PC-3 (cell line): ENCODE measurements around the gene RAB26. TPM values are rescaled to one million over a fixed set of nuclear protein-coding genes. Genes with fewer than 3 reads are reported as not detected.

ENCODE experiments used
- ATAC-seq: fragments of 200-7000 bp; cut with Tn5 transposase; 2 replicates; pipeline ENCODE4 v1.9.1; 2020; ENCODE audit warnings: mild to moderate bottlenecking, moderate library complexity
- BruUV-seq: library from RNA; stranded (reverse); fragments of 400-500 nt; replicated peaks from 2 replicates; lab custom pipeline; 2021; lab: Mats Ljungman, UMichigan
- CTCF ChIA-PET: fragments of 300-600 bp; sonication (Branson Sonifier 250); formaldehyde crosslinking; loops from one replicate; lab custom pipeline; 2022; ENCODE audit warnings: antibody characterized with exemption; lab: Charles Lee
- POLR2A ChIA-PET: fragments of 300-600 bp; sonication (Branson Sonifier 250); formaldehyde crosslinking; loops from one replicate; lab custom pipeline; 2022; ENCODE audit warnings: antibody characterized with exemption; ENCODE audit not compliant: unreplicated experiment; lab: Charles Lee
- DNase-seq: peaks from one replicate; pipeline ENCODE4 v3.0.0-alpha.2; 2015
- H2AFZ ChIP-seq: fragments of 300-600 bp; sonication (generic); 2 replicates; pipeline ENCODE4 v1.6.0; 2016; ENCODE audit warnings: antibody characterized with exemption, low read length
- H3F3A ChIP-seq: fragments of 300-600 bp; sonication (generic); one replicate; pipeline ENCODE4 v1.6.0; 2017; ENCODE audit warnings: antibody characterized with exemption, low read length, control low read depth, mild to moderate bottlenecking; ENCODE audit not compliant: unreplicated experiment
- H3K27ac ChIP-seq: fragments of 300-600 bp; sonication (generic); 2 replicates; pipeline ENCODE4 v1.5.1; 2016; ENCODE audit warnings: mild to moderate bottlenecking, low read length
- H3K27me3 ChIP-seq: fragments of 300-600 bp; sonication (generic); 2 replicates; pipeline ENCODE4 v1.6.1; 2016; ENCODE audit warnings: low read length, mixed read lengths
- H3K36me3 ChIP-seq: fragments of 300-600 bp; sonication (generic); 2 replicates; pipeline ENCODE4 v1.6.1; 2016; ENCODE audit warnings: low read depth, mixed run types, low read length, mixed read lengths
- H3K4me1 ChIP-seq: fragments of 300-600 bp; sonication (generic); 2 replicates; pipeline ENCODE4 v1.5.1; 2016; ENCODE audit warnings: low read length; ENCODE audit not compliant: insufficient read depth
- H3K4me2 ChIP-seq: fragments of 300-600 bp; sonication (generic); 2 replicates; pipeline ENCODE4 v1.6.0; 2016; ENCODE audit warnings: low read length
- H3K4me3 ChIP-seq: fragments of 300-600 bp; sonication (generic); 2 replicates; pipeline ENCODE4 v1.5.1; 2016; ENCODE audit warnings: mild to moderate bottlenecking, low read length, mixed read lengths
- H3K79me2 ChIP-seq: fragments of 300-600 bp; sonication (generic); 2 replicates; pipeline ENCODE4 v1.6.1; 2017; ENCODE audit warnings: low read length, mixed read lengths
- H3K9ac ChIP-seq: fragments of 300-600 bp; sonication (generic); 2 replicates; pipeline ENCODE4 v1.6.0; 2016; ENCODE audit warnings: mild to moderate bottlenecking, low read length
- H3K9me2 ChIP-seq: fragments of 300-600 bp; sonication (generic); replicated peaks from 2 replicates; pipeline ENCODE4 v1.6.1; 2016; ENCODE audit warnings: mixed run types, low read length, mixed read lengths
- H3K9me3 ChIP-seq: fragments of 300-600 bp; sonication (generic); 2 replicates; pipeline ENCODE4 v1.6.1; 2016; ENCODE audit warnings: low read length, mixed read lengths
- H4K20me1 ChIP-seq: fragments of 300-600 bp; sonication (generic); 2 replicates; pipeline ENCODE4 v1.6.1; 2016; ENCODE audit warnings: low read length, mixed read lengths
- CTCF ChIP-seq: fragments of 300-600 bp; sonication (generic); conservative IDR thresholded peaks from 2 replicates; pipeline ENCODE4 v1.5.1; 2017; ENCODE audit warnings: antibody characterized with exemption, low read depth, mild to moderate bottlenecking, low read length
- EZH2 ChIP-seq: fragments of 300-600 bp; sonication (generic); IDR thresholded peaks from one replicate; pipeline ENCODE4 v1.6.1; 2017; ENCODE audit warnings: antibody characterized with exemption, mild to moderate bottlenecking, low read length; ENCODE audit not compliant: unreplicated experiment
- EZH2phosphoT487 ChIP-seq: fragments of 300-600 bp; sonication (generic); IDR thresholded peaks from 2 replicates; pipeline ENCODE4 v1.6.1; 2018; ENCODE audit warnings: mild to moderate bottlenecking, antibody characterized with exemption, low read length, borderline replicate concordance
- intact Hi-C: fragments of 100-400 bp; cut with micrococcal nuclease; formaldehyde crosslinking; loops from 2 replicates; pipeline ENCODE4 v1.9.0; 2023
- total RNA-seq: library from RNA; depleted of rRNA; stranded (reverse); fragments of >200 nt; gene quantifications from 2 replicates; pipeline ENCODE4 v1.2.3, GENCODE V29; 2014

The RAB26 gene
- total RNA-seq, 1 experiment from 2014 or later, result 5.6 TPM

- H3K36me3 ChIP-seq, result no peaks in the 10 kb centered on the region
- no peaks in the 10 kb centered on the region for H3K27me3 ChIP-seq
- BruUV-seq, result no TSS peak
- POLR2A ChIA-PET, result no interaction called here
- H3K4me3 ChIP-seq, result no peak overlapping the region
- peaks cover 31% of the 10 kb centered on the region for H3K4me1 ChIP-seq
- H3F3A ChIP-seq, result no peaks in the 10 kb centered on the region
- H3K9ac ChIP-seq, result no peak overlapping the region
- H3K9me3 ChIP-seq, result no peaks in the 10 kb centered on the region
- H3K79me2 ChIP-seq, result peaks cover 63% of the 10 kb centered on the region
- TF ChIP-seq EZH2phosphoT487 (no peak), CTCF (no peak), EZH2 (no peak)
- intact Hi-C loops, result no loop called here
- H4K20me1 ChIP-seq, result no peaks in the 10 kb centered on the region
- CTCF ChIA-PET, result no interaction called here
- ATAC-seq, result no peak
- H3K4me2 ChIP-seq, result no peak overlapping the region
- no peaks in the 10 kb centered on the region for H3K9me2 ChIP-seq
- H3K27ac ChIP-seq, result no peak overlapping the region
- DNase-seq, result no peak
- H2AFZ ChIP-seq, result no peak overlapping the region
Observed at GRCh38 chr16:2160915-2161551, 12.6 kb downstream of the RAB26 start.

- peaks cover 54% of the 10 kb centered on the region for H3K79me2 ChIP-seq
Observed at GRCh38 chr16:2161911-2162310, 13.5 kb downstream of the RAB26 start.

More at GRCh38 chr16:2161911-2162310, 13.5 kb downstream of the RAB26 start:
- H2AFZ ChIP-seq, result no peak overlapping the region
- no peak for DNase-seq
- ChIA-PET POLR2A (no interaction called here), CTCF (interaction anchor here (0.5 kb wide), 1 partner anchor 60 kb away, joined by 3 read pairs; no protein-coding TSS in a partner anchor)
- H3K9me2 ChIP-seq, result no peaks in the 10 kb centered on the region
- H3K27me3 ChIP-seq, result no peaks in the 10 kb centered on the region
- no peak for ATAC-seq
- no peak overlapping the region for H3K4me3 ChIP-seq
- intact Hi-C loops, result no loop called here
- H3K4me2 ChIP-seq, result peak overlapping the region; percentile 73; the same call in 1 of the 2 replicates
- H3K36me3 ChIP-seq, result no peaks in the 10 kb centered on the region
- H3K4me1 ChIP-seq, result peaks cover 29% of the 10 kb centered on the region
- no TSS peak for BruUV-seq
- H3K9me3 ChIP-seq, result no peaks in the 10 kb centered on the region
- peak overlapping the region; percentile 86 for H3K27ac ChIP-seq
- no peak for TF ChIP-seq EZH2phosphoT487
- no peak for TF ChIP-seq EZH2
- no peak for TF ChIP-seq CTCF
- H3K9ac ChIP-seq, result no peak overlapping the region
- no peaks in the 10 kb centered on the region for H4K20me1 ChIP-seq
- H3F3A ChIP-seq, result no peaks in the 10 kb centered on the region
